Astrocyte (in vitro differentiated cells and primary cell): Measurements from ENCODE around the gene ADAMTS8. TPM values are rescaled to one million over a fixed set of nuclear protein-coding genes. Genes with fewer than 3 reads are reported as not detected.

Experiments
- DNase-seq: peaks from one replicate; pipeline ENCODE4 v3.0.0-alpha.2; 2010; ENCODE audit warnings: low read depth
- FAIRE-seq: peaks from 2 replicates; lab custom pipeline; 2011; peaks lifted over from hg19 to GRCh38; lab: Jason Lieb, UNC
- H2AFZ ChIP-seq: 2 replicates; pipeline ENCODE4 v1.6.0; 2012; ENCODE audit warnings: low read depth, low read length, inconsistent platforms
- H3K27ac ChIP-seq: 2 replicates; pipeline ENCODE4 v1.5.1; 2011; ENCODE audit warnings: low read depth, low read length, inconsistent platforms
- H3K27me3 ChIP-seq: 2 replicates; pipeline ENCODE4 v1.6.0; 2011; ENCODE audit warnings: low read length, inconsistent platforms; ENCODE audit not compliant: insufficient read depth
- H3K36me3 ChIP-seq: 2 replicates; pipeline ENCODE4 v1.5.1; 2011; ENCODE audit warnings: low read length, inconsistent platforms; ENCODE audit not compliant: insufficient read depth
- H3K4me1 ChIP-seq: 2 replicates; pipeline ENCODE4 v1.5.1; 2011; ENCODE audit warnings: low read length, inconsistent platforms; ENCODE audit not compliant: insufficient read depth
- H3K4me2 ChIP-seq: 2 replicates; pipeline ENCODE4 v1.6.0; 2012; ENCODE audit warnings: low read length, inconsistent platforms
- H3K4me3 ChIP-seq: 2 replicates; pipeline ENCODE4 v1.5.1; 2011; ENCODE audit warnings: low read depth, mild to moderate bottlenecking, low read length, inconsistent platforms; ENCODE audit not compliant: insufficient read depth
- H3K79me2 ChIP-seq: 2 replicates; pipeline ENCODE4 v1.6.0; 2012; ENCODE audit warnings: mild to moderate bottlenecking, low read length, inconsistent platforms; ENCODE audit not compliant: insufficient read depth
- H3K9ac ChIP-seq: 2 replicates; pipeline ENCODE4 v1.6.0; 2012; ENCODE audit warnings: mild to moderate bottlenecking, low read length, inconsistent platforms
- H3K9me3 ChIP-seq: 2 replicates; pipeline ENCODE4 v1.5.1; 2012; ENCODE audit warnings: low read depth, mild to moderate bottlenecking, low read length, inconsistent platforms; ENCODE audit not compliant: insufficient read depth
- H4K20me1 ChIP-seq: 2 replicates; pipeline ENCODE4 v1.6.0; 2012; ENCODE audit warnings: low read length, inconsistent platforms; ENCODE audit not compliant: insufficient read depth
- H3K27ac Mint-ChIP-seq: one replicate; pipeline ENCODE4 v1.8.0; 2021; ENCODE audit warnings: mild to moderate bottlenecking, mixed read lengths; ENCODE audit not compliant: unreplicated experiment
- H3K27me3 Mint-ChIP-seq: one replicate; pipeline ENCODE4 v1.8.0; 2021; ENCODE audit warnings: low read depth, mixed read lengths; ENCODE audit not compliant: unreplicated experiment
- H3K36me3 Mint-ChIP-seq: one replicate; pipeline ENCODE4 v1.8.0; 2021; ENCODE audit warnings: low read depth, mixed read lengths; ENCODE audit not compliant: unreplicated experiment
- H3K4me1 Mint-ChIP-seq: one replicate; pipeline ENCODE4 v1.8.0; 2021; ENCODE audit warnings: low read depth, mixed read lengths; ENCODE audit not compliant: unreplicated experiment
- H3K4me3 Mint-ChIP-seq: one replicate; pipeline ENCODE4 v1.8.0; 2021; ENCODE audit warnings: mild to moderate bottlenecking, moderate library complexity, mixed read lengths; ENCODE audit not compliant: unreplicated experiment
- H3K9me3 Mint-ChIP-seq: one replicate; pipeline ENCODE4 v1.8.0; 2021; ENCODE audit warnings: mild to moderate bottlenecking, mixed read lengths; ENCODE audit not compliant: unreplicated experiment
- EZH2 ChIP-seq: IDR thresholded peaks from 2 replicates; pipeline ENCODE4 v1.6.1; 2012; ENCODE audit warnings: mild to moderate bottlenecking, low read length, inconsistent platforms; ENCODE audit not compliant: insufficient read depth
- total RNA-seq: library from RNA; stranded (reverse); gene quantifications from 2 replicates; pipeline ENCODE4 v1.2.1, GENCODE V29; 2021
- TF ChIP-seq, protein P1 (sequence below): IDR thresholded peaks from 2 replicates; pipeline ENCODE4 v1.5.1; 2011; ENCODE audit warnings: low read depth, mild to moderate bottlenecking, inconsistent platforms, low read length, moderate library complexity; ENCODE audit not compliant: insufficient read depth

ADAMTS8 gene
- total RNA-seq, 1 donor from 2014 or later, result 0.20 TPM

DNA sequence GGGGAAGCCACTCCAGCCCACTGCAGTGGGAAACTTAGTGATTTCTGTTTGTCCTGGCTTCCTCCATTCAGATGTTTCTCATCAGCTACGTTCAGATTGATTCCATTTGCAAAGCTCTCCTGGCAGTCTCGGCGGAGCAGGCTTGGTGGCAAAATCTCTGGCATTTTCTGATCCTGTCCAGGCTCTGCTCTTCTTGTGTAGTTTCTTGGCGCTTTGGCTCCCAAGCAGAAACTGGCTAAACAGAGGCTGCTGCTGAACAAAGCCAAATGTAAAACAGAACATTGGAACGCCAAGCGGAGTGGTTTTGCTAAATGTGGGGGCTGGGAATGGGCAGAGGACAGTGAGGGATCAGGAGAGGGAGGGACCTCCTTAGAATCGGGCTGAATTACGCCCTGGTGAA is 36.7 kb downstream of the ADAMTS8 start:
- H3K9me3 Mint-ChIP-seq, result no peaks in the 10 kb centered on the region
- Histone ChIP-seq H3K9me3 (no peaks in the 10 kb centered on the region), H3K27ac (no peak overlapping the region), H3K79me2 (no peaks in the 10 kb centered on the region), H3K4me1 (peaks cover 11% of the 10 kb centered on the region), H3K9ac (no peak overlapping the region), H3K36me3 (no peaks in the 10 kb centered on the region), H3K4me2 (no peak overlapping the region), H3K4me3 (no peak overlapping the region), H4K20me1 (no peaks in the 10 kb centered on the region), H2AFZ (no peak overlapping the region), H3K27me3 (peaks cover 64% of the 10 kb centered on the region)
- H3K4me3 Mint-ChIP-seq, result no peak overlapping the region
- no peaks in the 10 kb centered on the region for H3K36me3 Mint-ChIP-seq
- H3K4me1 Mint-ChIP-seq, result peaks cover 9% of the 10 kb centered on the region
- no peak for FAIRE-seq
- TF ChIP-seq EZH2, result no peak
- TF ChIP-seq, protein P1, sequence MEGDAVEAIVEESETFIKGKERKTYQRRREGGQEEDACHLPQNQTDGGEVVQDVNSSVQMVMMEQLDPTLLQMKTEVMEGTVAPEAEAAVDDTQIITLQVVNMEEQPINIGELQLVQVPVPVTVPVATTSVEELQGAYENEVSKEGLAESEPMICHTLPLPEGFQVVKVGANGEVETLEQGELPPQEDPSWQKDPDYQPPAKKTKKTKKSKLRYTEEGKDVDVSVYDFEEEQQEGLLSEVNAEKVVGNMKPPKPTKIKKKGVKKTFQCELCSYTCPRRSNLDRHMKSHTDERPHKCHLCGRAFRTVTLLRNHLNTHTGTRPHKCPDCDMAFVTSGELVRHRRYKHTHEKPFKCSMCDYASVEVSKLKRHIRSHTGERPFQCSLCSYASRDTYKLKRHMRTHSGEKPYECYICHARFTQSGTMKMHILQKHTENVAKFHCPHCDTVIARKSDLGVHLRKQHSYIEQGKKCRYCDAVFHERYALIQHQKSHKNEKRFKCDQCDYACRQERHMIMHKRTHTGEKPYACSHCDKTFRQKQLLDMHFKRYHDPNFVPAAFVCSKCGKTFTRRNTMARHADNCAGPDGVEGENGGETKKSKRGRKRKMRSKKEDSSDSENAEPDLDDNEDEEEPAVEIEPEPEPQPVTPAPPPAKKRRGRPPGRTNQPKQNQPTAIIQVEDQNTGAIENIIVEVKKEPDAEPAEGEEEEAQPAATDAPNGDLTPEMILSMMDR, result no peak
- no peak for DNase-seq
- H3K27ac Mint-ChIP-seq, result no peak overlapping the region
- peaks cover 88% of the 10 kb centered on the region for H3K27me3 Mint-ChIP-seq

DNA sequence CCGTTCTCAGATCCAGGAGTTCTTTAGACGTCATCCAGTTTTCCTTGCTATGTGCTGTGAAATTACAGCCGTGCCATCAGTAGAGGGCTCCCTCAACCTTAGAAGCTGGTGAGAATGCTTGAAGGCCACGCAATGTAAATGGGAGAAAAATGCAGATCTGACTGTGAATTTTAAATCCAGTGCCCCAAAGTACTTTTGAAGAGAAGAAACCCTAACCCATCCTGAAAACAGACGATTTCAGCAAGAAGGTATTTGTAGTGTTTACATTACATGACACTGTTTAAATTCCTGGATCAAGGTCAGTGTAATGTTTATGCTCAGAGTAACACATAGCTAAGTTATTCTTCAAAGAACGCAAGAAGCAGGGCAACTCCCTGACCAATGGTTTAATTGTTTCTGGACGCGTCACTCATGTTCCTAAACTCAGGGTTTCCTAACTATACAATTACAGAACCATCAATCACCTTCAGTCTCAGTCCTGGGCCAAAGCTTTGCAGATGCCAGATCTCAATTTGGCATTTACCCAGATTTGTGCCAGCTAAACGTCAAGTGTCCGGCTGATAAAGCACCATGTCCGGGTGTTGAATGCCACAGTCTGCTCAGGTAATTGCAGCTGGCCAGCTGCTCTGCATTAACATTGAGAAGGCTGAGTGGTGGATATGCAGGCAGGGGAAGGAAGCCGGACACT is 38.2 kb downstream of the ADAMTS8 start:
- H3K36me3 Mint-ChIP-seq, result no peaks in the 10 kb centered on the region
- no peaks in the 10 kb centered on the region for H3K9me3 Mint-ChIP-seq
- H3K4me1 ChIP-seq, result peaks cover 11% of the 10 kb centered on the region
- H3K27ac ChIP-seq, result no peak overlapping the region
- H3K27me3 ChIP-seq, result peaks cover 60% of the 10 kb centered on the region
- H3K79me2 ChIP-seq, result no peaks in the 10 kb centered on the region
- no peak overlapping the region for H3K4me3 ChIP-seq
- no peak for TF ChIP-seq EZH2
- TF ChIP-seq, protein P1, result peak; percentile 48
- H3K27me3 Mint-ChIP-seq, result peaks cover 76% of the 10 kb centered on the region
- peak; percentile 81 for DNase-seq
- FAIRE-seq, result peak; percentile 88
- H2AFZ ChIP-seq, result no peak overlapping the region
- no peaks in the 10 kb centered on the region for H3K36me3 ChIP-seq
- peak overlapping the region; percentile 4 for H3K9ac ChIP-seq
- no peaks in the 10 kb centered on the region for H4K20me1 ChIP-seq
- H3K4me2 ChIP-seq, result peak overlapping the region; percentile 32
- peaks cover 10% of the 10 kb centered on the region for H3K4me1 Mint-ChIP-seq
- H3K27ac Mint-ChIP-seq, result no peak overlapping the region
- no peak overlapping the region for H3K4me3 Mint-ChIP-seq
- H3K9me3 ChIP-seq, result no peaks in the 10 kb centered on the region

DNA sequence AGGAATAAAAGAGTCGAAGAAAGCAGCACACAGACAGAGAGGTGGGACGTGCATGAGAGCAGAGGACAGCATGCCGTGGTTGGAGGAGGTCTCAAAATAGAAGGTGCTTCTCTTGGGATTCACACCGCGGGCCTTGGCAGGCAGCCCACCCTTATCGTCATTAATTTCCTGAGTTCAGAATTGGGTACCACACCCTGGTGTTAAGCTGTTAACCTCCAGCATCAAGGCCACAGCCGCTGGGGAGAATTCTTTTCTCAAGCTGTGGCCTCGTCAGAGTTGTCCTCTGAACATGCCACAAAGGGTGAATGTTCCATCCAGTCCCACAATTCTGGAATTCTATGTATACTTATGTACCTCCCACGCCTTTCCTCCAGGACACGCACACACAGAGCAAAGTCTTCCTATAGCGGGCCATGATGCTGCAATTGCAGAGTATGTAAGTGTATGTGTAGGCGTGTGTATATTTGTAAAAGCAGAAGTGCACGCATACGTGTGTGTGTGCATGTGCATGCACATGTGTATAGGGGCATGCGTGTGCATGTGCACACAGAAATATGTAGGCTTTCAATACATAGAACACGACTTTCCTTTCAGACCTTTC is 39.0 kb downstream of the ADAMTS8 start:
- H3K27me3 ChIP-seq, result peaks cover 56% of the 10 kb centered on the region
- H3K9ac ChIP-seq, result peak overlapping the region; percentile 4
- H3K36me3 ChIP-seq, result no peaks in the 10 kb centered on the region
- H3K4me3 ChIP-seq, result no peak overlapping the region
- no peak overlapping the region for H3K27ac Mint-ChIP-seq
- H3K9me3 Mint-ChIP-seq, result no peaks in the 10 kb centered on the region
- no peak overlapping the region for H2AFZ ChIP-seq
- peak overlapping the region; percentile 32 for H3K4me2 ChIP-seq
- H3K36me3 Mint-ChIP-seq, result no peaks in the 10 kb centered on the region
- peaks cover 1% of the 10 kb centered on the region for H4K20me1 ChIP-seq
- TF ChIP-seq, protein P1, result no peak
- TF ChIP-seq EZH2, result no peak
- H3K4me3 Mint-ChIP-seq, result no peak overlapping the region
- no peak for DNase-seq
- H3K27ac ChIP-seq, result no peak overlapping the region
- H3K79me2 ChIP-seq, result no peaks in the 10 kb centered on the region
- peaks cover 12% of the 10 kb centered on the region for H3K4me1 ChIP-seq
- H3K4me1 Mint-ChIP-seq, result peaks cover 14% of the 10 kb centered on the region
- no peak for FAIRE-seq
- H3K27me3 Mint-ChIP-seq, result peaks cover 69% of the 10 kb centered on the region
- H3K9me3 ChIP-seq, result no peaks in the 10 kb centered on the region
